IMR-90 (cell line): ENCODE data around the gene PTPRN2. TPM values are rescaled to one million over a fixed set of nuclear protein-coding genes. Genes with fewer than 3 reads are reported as not detected.

ENCODE experiments used
- ATAC-seq: fragments of 200-7000 bp; cut with Tn5 transposase; 2 replicates; pipeline ENCODE4 v1.9.1; 2020; ENCODE audit warnings: low read depth, mild to moderate bottlenecking, moderate library complexity
- BruUV-seq: library from RNA; stranded (reverse); fragments of 400-500 nt; replicated peaks from 2 replicates; lab custom pipeline; 2021; lab: Mats Ljungman, UMichigan
- CTCF ChIA-PET: fragments of 300-600 bp; formaldehyde crosslinking; extraction: SDS; loops from one replicate; lab custom pipeline; 2021; ENCODE audit warnings: antibody characterized with exemption; lab: Yijun Ruan, JAX
- POLR2A ChIA-PET: fragments of 300-600 bp; sonication (Branson Sonifier 250); formaldehyde crosslinking; loops from one replicate; lab custom pipeline; 2022; ENCODE audit warnings: antibody characterized with exemption; ENCODE audit not compliant: unreplicated experiment; lab: Charles Lee
- DNase-seq: peaks from one replicate; pipeline ENCODE4 v3.0.0; 2013
- H2AFZ ChIP-seq: replicated peaks from 2 replicates; pipeline ENCODE3; 2013; ENCODE audit warnings: low read length, mild to moderate bottlenecking; ENCODE audit not compliant: poor library complexity
- H2AK5ac ChIP-seq: 2 replicates; pipeline ENCODE4 v1.6.1; 2013; ENCODE audit warnings: low read depth, low read length, inconsistent platforms
- H2AK9ac ChIP-seq: replicated peaks from 2 replicates; pipeline ENCODE3; 2013; ENCODE audit warnings: mild to moderate bottlenecking, low read depth, low read length, moderate library complexity; ENCODE audit not compliant: poor library complexity
- H2BK120ac ChIP-seq: 2 replicates; pipeline ENCODE4 v1.6.1; 2013; ENCODE audit warnings: low read depth, low read length, inconsistent platforms
- H2BK15ac ChIP-seq: 3 replicates; pipeline ENCODE4 v1.6.1; 2013; ENCODE audit warnings: low read depth, low read length, inconsistent platforms
- H2BK20ac ChIP-seq: 2 replicates; pipeline ENCODE4 v1.6.1; 2013; ENCODE audit warnings: low read depth, mild to moderate bottlenecking, inconsistent platforms, low read length, moderate library complexity
- H2BK5ac ChIP-seq: 2 replicates; pipeline ENCODE4 v1.6.1; 2013; ENCODE audit warnings: mild to moderate bottlenecking, low read depth, low read length, inconsistent platforms; ENCODE audit not compliant: poor library complexity, severe bottlenecking
- H3K14ac ChIP-seq: replicated peaks from 2 replicates; pipeline ENCODE4 v1.6.1; 2013; ENCODE audit warnings: low read depth, low read length, inconsistent platforms
- H3K18ac ChIP-seq: 2 replicates; pipeline ENCODE4 v1.6.1; 2013; ENCODE audit warnings: low read depth, low read length, control low read depth
- H3K23ac ChIP-seq: 2 replicates; pipeline ENCODE4 v1.6.1; 2013; ENCODE audit warnings: low read depth, low read length, inconsistent platforms
- H3K27ac ChIP-seq: 2 replicates; pipeline ENCODE4 v1.5.1; 2013; ENCODE audit warnings: mild to moderate bottlenecking, control low read depth, low read length; ENCODE audit not compliant: insufficient read depth
- H3K27me3 ChIP-seq: 2 replicates; pipeline ENCODE4 v1.6.1; 2013; ENCODE audit warnings: low read length; ENCODE audit not compliant: control insufficient read depth, insufficient read depth
- H3K36me3 ChIP-seq: 2 replicates; pipeline ENCODE4 v1.6.1; 2013; ENCODE audit warnings: low read length, mixed read lengths; ENCODE audit not compliant: control insufficient read depth, insufficient read depth
- H3K4ac ChIP-seq: 2 replicates; pipeline ENCODE4 v1.6.1; 2013; ENCODE audit warnings: low read depth, low read length, inconsistent platforms
- H3K4me1 ChIP-seq: 2 replicates; pipeline ENCODE4 v1.6.1; 2013; ENCODE audit warnings: low read length, mixed read lengths; ENCODE audit not compliant: control insufficient read depth, insufficient read depth
- H3K4me2 ChIP-seq: 2 replicates; pipeline ENCODE4 v1.6.1; 2013; ENCODE audit warnings: low read depth, mild to moderate bottlenecking, control low read depth, low read length, moderate library complexity
- H3K4me3 ChIP-seq: 2 replicates; pipeline ENCODE4 v1.5.1; 2013; ENCODE audit warnings: low read depth, mild to moderate bottlenecking, control low read depth, low read length, moderate library complexity; ENCODE audit not compliant: insufficient read depth
- H3K56ac ChIP-seq: 2 replicates; pipeline ENCODE4 v1.6.1; 2013; ENCODE audit warnings: low read length, inconsistent platforms; ENCODE audit not compliant: insufficient read depth; ENCODE audit errors: extremely low read depth
- H3K79me1 ChIP-seq, 2 experiments: 2 replicates each; pipeline ENCODE4 v1.6.1; 2013; ENCODE audit warnings: low read length in 2 of 2, inconsistent platforms in 1 of 2, low read depth in 1 of 2
- H3K9ac ChIP-seq: 2 replicates; pipeline ENCODE4 v1.6.1; 2013; ENCODE audit warnings: low read depth, low read length, control low read depth
- H3K9me1 ChIP-seq: 2 replicates; pipeline ENCODE4 v1.6.1; 2013; ENCODE audit warnings: low read length, inconsistent platforms; ENCODE audit not compliant: insufficient read depth
- H3K9me3 ChIP-seq: 2 replicates; pipeline ENCODE4 v1.6.1; 2013; ENCODE audit warnings: low read length; ENCODE audit not compliant: control insufficient read depth, insufficient read depth
- H4K20me1 ChIP-seq: 2 replicates; pipeline ENCODE4 v1.6.1; 2013; ENCODE audit warnings: low read length, inconsistent platforms; ENCODE audit not compliant: insufficient read depth
- H4K5ac ChIP-seq: 2 replicates; pipeline ENCODE4 v1.6.1; 2013; ENCODE audit warnings: mild to moderate bottlenecking, low read depth, low read length, control low read depth
- H4K8ac ChIP-seq, 2 experiments: 2 replicates each; pipeline ENCODE4 v1.6.1; 2013; ENCODE audit warnings: low read depth in 2 of 2, low read length in 2 of 2, control low read depth in 1 of 2, inconsistent platforms in 1 of 2
- H4K91ac ChIP-seq: 2 replicates; pipeline ENCODE4 v1.6.1; 2013; ENCODE audit warnings: low read depth, low read length, inconsistent platforms; ENCODE audit not compliant: insufficient read depth
- BHLHE40 ChIP-seq: fragments of 150-350 bp; IDR thresholded peaks from 2 replicates; pipeline ENCODE4 v1.6.1; 2016; ENCODE audit warnings: mild to moderate bottlenecking, low read depth, low read length
- CHD1 ChIP-seq: IDR thresholded peaks from 2 replicates; pipeline ENCODE4 v1.6.1; 2012; ENCODE audit warnings: low read depth, low read length, improper control_type of control experiment
- CTCF ChIP-seq: conservative IDR thresholded peaks from 2 replicates; pipeline ENCODE4 v1.5.1; 2012; ENCODE audit warnings: mild to moderate bottlenecking, low read depth, low read length, improper control_type of control experiment
- MAFK ChIP-seq: IDR thresholded peaks from 2 replicates; pipeline ENCODE4 v1.6.1; 2012; ENCODE audit warnings: low read depth, low read length, improper control_type of control experiment
- MXI1 ChIP-seq: IDR thresholded peaks from 2 replicates; pipeline ENCODE4 v1.6.1; 2012; ENCODE audit warnings: low read depth, mild to moderate bottlenecking, low read length, moderate library complexity, borderline replicate concordance
- NFE2L2 ChIP-seq: fragments of 150-350 bp; IDR thresholded peaks from 2 replicates; pipeline ENCODE4 v1.6.1; 2016; ENCODE audit warnings: low read depth, mild to moderate bottlenecking, low read length
- RCOR1 ChIP-seq: IDR thresholded peaks from 2 replicates; pipeline ENCODE4 v1.6.1; 2012; ENCODE audit warnings: mild to moderate bottlenecking, low read length, improper control_type of control experiment; ENCODE audit not compliant: insufficient replicate concordance
- RFX5 ChIP-seq: IDR thresholded peaks from 2 replicates; pipeline ENCODE4 v1.8.0; 2012; ENCODE audit warnings: low read depth, mild to moderate bottlenecking, low read length, moderate library complexity
- SMC3 ChIP-seq: fragments of 150-350 bp; IDR thresholded peaks from 2 replicates; pipeline ENCODE4 v1.6.1; 2016; ENCODE audit warnings: low read depth, mild to moderate bottlenecking, antibody characterized with exemption, low read length, moderate library complexity
- USF2 ChIP-seq: fragments of 150-350 bp; IDR thresholded peaks from 2 replicates; pipeline ENCODE4 v1.6.1; 2017; ENCODE audit warnings: mild to moderate bottlenecking, antibody characterized with exemption, low read length, low read depth
- WGBS, 2 experiments: methylation state at CpG; one replicate each; pipeline versions ENCODE4 v1.1.5 to v1.1.7; 2013; ENCODE audit warnings: missing lambda C conversion rate in 2 of 2; ENCODE audit not compliant: insufficient read length in 1 of 2; ENCODE audit errors: extremely low coverage in 2 of 2; 5-methylcytosine and 5-hydroxymethylcytosine counted together
- dilution Hi-C: fragments of 300-500 bp; cut with HindIII; formaldehyde crosslinking; loops from one replicate; pipeline ENCODE4 v1.14.3; 2018; ENCODE audit warnings: low sequenced_read_pairs; ENCODE audit not compliant: unreplicated experiment
- in situ Hi-C: fragments of 300-500 bp; cut with MboI; formaldehyde crosslinking; loops from 3 replicates; pipeline ENCODE4 v1.14.3; 2019; ENCODE audit warnings: low sequenced_read_pairs, inconsistent platforms, mixed read lengths
- intact Hi-C: fragments of 100-400 bp; cut with micrococcal nuclease; formaldehyde crosslinking; loops from 2 replicates; pipeline ENCODE4 v1.10.0; 2022
- polyA plus RNA-seq, 3 experiments: library from polyadenylated mRNA; depleted of rRNA; stranded (reverse); fragments of >200 nt; gene quantifications; 2 replicates each; pipeline ENCODE4 v1.2.3, GENCODE V29; 2012; ENCODE audit warnings: low replicate concordance in 1 of 3
- total RNA-seq: library from RNA; depleted of rRNA; stranded (reverse); fragments of >200 nt; gene quantifications from 2 replicates; pipeline ENCODE4 v1.2.3, GENCODE V29; 2012

The PTPRN2 gene
- total and polyA plus RNA-seq, 2 of the 4 experiments (the other 2 are of a cell fraction), result 0.03 TPM; not detected in 1

- Histone ChIP-seq H4K20me1 (no peaks in the 10 kb centered on the region), H3K4me1 (no peaks in the 10 kb centered on the region), H3K23ac (no peak overlapping the region), H2AK5ac (no peak overlapping the region), H3K9ac (no peak overlapping the region), H3K27me3 (no peaks in the 10 kb centered on the region), H3K36me3 (no peaks in the 10 kb centered on the region), H4K91ac (no peak overlapping the region), H3K4ac (no peak overlapping the region), H2BK5ac (no peak overlapping the region), H3K9me1 (no peaks in the 10 kb centered on the region), H4K8ac (no peak overlapping the region), H2BK120ac (no peak overlapping the region), H3K27ac (no peak overlapping the region), H3K14ac (no peak overlapping the region), H3K4me2 (no peak overlapping the region), H3K4me3 (no peak overlapping the region), H2AFZ (no peak overlapping the region), H4K5ac (no peak overlapping the region), H3K18ac (no peak overlapping the region), H3K56ac (no peak overlapping the region), H3K79me1 (no peaks in the 10 kb centered on the region), H2BK20ac (no peak overlapping the region), H2BK15ac (no peak overlapping the region), H2AK9ac (no peak overlapping the region), H3K9me3 (peaks cover 50% of the 10 kb centered on the region)
- ATAC-seq, result no peak
- ChIA-PET POLR2A (no interaction called here), CTCF (no interaction called here)
- dilution Hi-C loops, result no loop called here
- TF ChIP-seq RCOR1, result no peak
- TF ChIP-seq NFE2L2, result no peak
- TF ChIP-seq MAFK, result no peak
- TF ChIP-seq MXI1, result no peak
- TF ChIP-seq BHLHE40, result no peak
- TF ChIP-seq CHD1, result no peak
- TF ChIP-seq CTCF, result no peak
- no peak for TF ChIP-seq SMC3
- TF ChIP-seq USF2, result no peak
- no peak for TF ChIP-seq RFX5
- WGBS, 2 experiments, result 57% methylated on average over 19 of the region's 28 CpGs; no CpG with 5 or more reads in 1 of the 2 experiments
- no peak for DNase-seq
- intact Hi-C loops, result no loop called here
- BruUV-seq, result no TSS peak
- in situ Hi-C loops, result no loop called here
These were observed 733.3 kb downstream of the PTPRN2 start for GRCh38 chr7:157854066-157854891.
